MCF 10A (cell line): ENCODE measurements around the gene ANXA6. TPM values are rescaled to one million over a fixed set of nuclear protein-coding genes. Genes with fewer than 3 reads are reported as not detected.

Source experiments
- BruUV-seq: library from RNA; stranded (reverse); fragments of 400-500 nt; replicated peaks from 2 replicates; lab custom pipeline; 2021; lab: Mats Ljungman, UMichigan
- CTCF ChIA-PET: fragments of 300-600 bp; sonication (Branson Sonifier 250); formaldehyde crosslinking; extraction: SDS; loops from one replicate; lab custom pipeline; 2021; ENCODE audit warnings: antibody characterized with exemption, inconsistent platforms; lab: Yijun Ruan, JAX
- POLR2A ChIA-PET: fragments of 300-600, 350-650 bp; sonication (Branson Sonifier 250); formaldehyde crosslinking; extraction: SDS; loops from one replicate; lab custom pipeline; 2020; ENCODE audit warnings: antibody characterized with exemption, inconsistent platforms; lab: Yijun Ruan, JAX
- DNase-seq: peaks from one replicate; pipeline ENCODE4 v3.0.0-alpha.2; 2018; ENCODE audit not compliant: unreplicated experiment
- H3K27ac Mint-ChIP-seq: one replicate; pipeline ENCODE4 v1.8.0; 2022; ENCODE audit warnings: mild to moderate bottlenecking, low read depth, mixed read lengths; ENCODE audit not compliant: unreplicated experiment
- H3K27me3 Mint-ChIP-seq: one replicate; pipeline ENCODE4 v1.8.0; 2022; ENCODE audit warnings: mixed read lengths; ENCODE audit not compliant: insufficient read depth, unreplicated experiment
- H3K36me3 Mint-ChIP-seq: one replicate; pipeline ENCODE4 v1.8.0; 2022; ENCODE audit warnings: mild to moderate bottlenecking, moderate library complexity, mixed read lengths; ENCODE audit not compliant: insufficient read depth, unreplicated experiment
- H3K4me1 Mint-ChIP-seq: one replicate; pipeline ENCODE4 v1.8.0; 2022; ENCODE audit warnings: mixed read lengths; ENCODE audit not compliant: insufficient read depth, unreplicated experiment
- H3K4me3 Mint-ChIP-seq: one replicate; pipeline ENCODE4 v1.8.0; 2022; ENCODE audit warnings: mild to moderate bottlenecking, moderate library complexity, mixed read lengths; ENCODE audit not compliant: unreplicated experiment
- H3K9me3 Mint-ChIP-seq: one replicate; pipeline ENCODE4 v1.8.0; 2022; ENCODE audit warnings: mixed read lengths; ENCODE audit not compliant: unreplicated experiment
- CTCF ChIP-seq: fragments of 200-600 bp; IDR thresholded peaks from one replicate; pipeline ENCODE4 v1.8.0; 2022; ENCODE audit warnings: antibody characterized with exemption, mild to moderate bottlenecking; ENCODE audit not compliant: unreplicated experiment
- intact Hi-C: fragments of 100-400 bp; cut with micrococcal nuclease; formaldehyde crosslinking; loops from 2 replicates; pipeline ENCODE4 v1.14.1; 2022
- total RNA-seq: library from RNA; stranded (reverse); gene quantifications from 2 replicates; pipeline ENCODE4 v1.2.3, GENCODE V29; 2022

The ANXA6 gene
- total RNA-seq, 1 experiment from 2014 or later, result 2.6 TPM

- TF ChIP-seq CTCF, result no peak
- ChIA-PET CTCF (interaction anchor here (0.7 to 6.0 kb wide), 7 partner anchors 11 to 152 kb away, joined by 3 to 72 read pairs (median 7); no protein-coding TSS in a partner anchor), POLR2A (no interaction called here)
- Mint-ChIP-seq H3K27me3 (no peaks in the 10 kb centered on the region), H3K27ac (no peak overlapping the region), H3K36me3 (no peaks in the 10 kb centered on the region), H3K4me3 (no peak overlapping the region), H3K9me3 (no peaks in the 10 kb centered on the region), H3K4me1 (peaks cover 36% of the 10 kb centered on the region)
- no TSS peak for BruUV-seq
- intact Hi-C loops, result no loop called here
- no peak for DNase-seq
These were observed 60.5 kb downstream of the ANXA6 start for GRCh38 chr5:151097061-151097460.

GRCh38 chr5:151096001-151096373 is 61.6 kb downstream of the ANXA6 start:
- CTCF ChIA-PET, result interaction anchor here (0.5 to 6.0 kb wide), 11 partner anchors 10 to 374 kb away, joined by 3 to 72 read pairs (median 4); no protein-coding TSS in a partner anchor
- Mint-ChIP-seq H3K4me1 (peaks cover 43% of the 10 kb centered on the region), H3K27ac (peak overlapping the region; percentile 6)

GRCh38 chr5:151095341-151096000 is 62.1 kb downstream of the ANXA6 start:
- no TSS peak for BruUV-seq
- ChIA-PET CTCF (interaction anchor here (1.3 to 6.0 kb wide), 5 partner anchors 13 to 93 kb away, joined by 4 to 72 read pairs (median 5); no protein-coding TSS in a partner anchor), POLR2A (interaction anchor here (0.7 to 1.3 kb wide), 2 partner anchors 14 to 157 kb away, joined by 3 to 4 read pairs; partner anchors contain the start of genes GM2A and TNIP1)
- Mint-ChIP-seq H3K27ac (peak overlapping the region; percentile 76), H3K27me3 (no peaks in the 10 kb centered on the region), H3K9me3 (no peaks in the 10 kb centered on the region), H3K36me3 (no peaks in the 10 kb centered on the region), H3K4me3 (no peak overlapping the region), H3K4me1 (peaks cover 43% of the 10 kb centered on the region)
- peak; percentile 26 for DNase-seq
- TF ChIP-seq CTCF, result no peak
- intact Hi-C loops, result no loop called here

More at GRCh38 chr5:151096001-151096373, 61.6 kb downstream of the ANXA6 start:
- no peak for TF ChIP-seq CTCF
- no peaks in the 10 kb centered on the region for H3K36me3 Mint-ChIP-seq
- no TSS peak for BruUV-seq
- no peaks in the 10 kb centered on the region for H3K9me3 Mint-ChIP-seq
- no peaks in the 10 kb centered on the region for H3K27me3 Mint-ChIP-seq
- POLR2A ChIA-PET, result interaction anchor here (0.6 to 1.3 kb wide), 2 partner anchors 15 to 16 kb away, joined by 4 to 5 read pairs; partner anchors contain the start of gene TNIP1
- H3K4me3 Mint-ChIP-seq, result no peak overlapping the region
- DNase-seq, result no peak
- intact Hi-C loops, result no loop called here

- no peak for TF ChIP-seq CTCF
- intact Hi-C loops, result no loop called here
- BruUV-seq, result no TSS peak
- Mint-ChIP-seq H3K27ac (peak overlapping the region; percentile 76), H3K4me3 (no peak overlapping the region), H3K36me3 (no peaks in the 10 kb centered on the region), H3K27me3 (no peaks in the 10 kb centered on the region), H3K9me3 (no peaks in the 10 kb centered on the region), H3K4me1 (peaks cover 43% of the 10 kb centered on the region)
- POLR2A ChIA-PET, result interaction anchor here (0.7 to 1.6 kb wide), 2 partner anchors 152 to 158 kb away, joined by 3 to 4 read pairs; partner anchors contain the start of gene GM2A
- peak; percentile 36 for DNase-seq
- CTCF ChIA-PET, result interaction anchor here (0.6 to 6.0 kb wide), 4 partner anchors 22 to 456 kb away, joined by 3 to 72 read pairs (median 4); no protein-coding TSS in a partner anchor
These were observed 62.7 kb downstream of the ANXA6 start for GRCh38 chr5:151094852-151095245.
